K562 (cell line): ENCODE measurements around the gene ARHGAP28. TPM values are rescaled to one million over a fixed set of nuclear protein-coding genes. Genes with fewer than 3 reads are reported as not detected.

Source experiments
- CCAR2 ChIP-seq: fragments of 200-400 bp; formaldehyde crosslinking; IDR thresholded peaks from 2 replicates; pipeline ENCODE4 v1.6.1; 2017; ENCODE audit warnings: mild to moderate bottlenecking, low read depth, low read length
- ETS2 ChIP-seq: IDR thresholded peaks from 2 replicates; pipeline ENCODE4 v1.6.1; 2016; ENCODE audit warnings: borderline replicate concordance, missing genetic modification characterization, mild to moderate bottlenecking, moderate library complexity, missing compliant biosample characterization; ENCODE audit not compliant: poor library complexity, severe bottlenecking
- RAD21 ChIP-seq, 2 experiments: fragments of 250-450 bp in 1 of 2; fragments of 450-650 bp in 1 of 2; sonication (Bioruptor Pico) in 1 of 2; formaldehyde crosslinking in 1 of 2; IDR thresholded peaks in 1 of 2; conservative IDR thresholded peaks in 1 of 2; 2 replicates each; pipeline versions ENCODE4 v1.4.0 to v1.8.0; 2020 to 2022; ENCODE audit warnings: mild to moderate bottlenecking in 2 of 2, moderate library complexity in 1 of 2
- SMAD1 ChIP-seq: fragments of 150-350 bp; IDR thresholded peaks from 2 replicates; pipeline ENCODE4 v1.6.1; 2014; ENCODE audit warnings: low read length, low read depth; ENCODE audit not compliant: partially characterized antibody
- SREBF2 ChIP-seq: sonication (generic); formaldehyde crosslinking; IDR thresholded peaks from 2 replicates; pipeline ENCODE4 v1.4.0; 2020; ENCODE audit warnings: mild to moderate bottlenecking, missing genetic modification reagents
- ZBED1 ChIP-seq: IDR thresholded peaks from 2 replicates; pipeline ENCODE4 v1.6.1; 2014
- ZFP30 ChIP-seq: fragments of 250-450 bp; sonication (Bioruptor Pico); IDR thresholded peaks from 2 replicates; pipeline ENCODE4 v1.8.0; 2022; ENCODE audit warnings: moderate library complexity, mild to moderate bottlenecking, inconsistent platforms, borderline replicate concordance
- polyA plus RNA-seq, 8 experiments: library from polyadenylated mRNA; depleted of rRNA in 4 of 8; stranded (reverse) in 5 of 8; unstranded in 3 of 8; fragments of >200 nt; fragmentation: Nextera tagmentation in 2 of 8; fragmentation: Illumina TruSeq in 1 of 8; extraction: Ambion mirVana in 2 of 8; extraction: Trizol in 1 of 8; gene quantifications; 2 replicates each; pipeline versions ENCODE4 v1.2.1 to v1.2.3, GENCODE V29; 2011 to 2014; ENCODE audit warnings: inconsistent platforms in 1 of 8, missing spikeins in 1 of 8
- total RNA-seq, 7 experiments: library from RNA; depleted of rRNA in 6 of 7; stranded (reverse); fragments of >200 nt in 6 of 7; fragmentation: Illumina TruSeq in 2 of 7; extraction: Trizol in 2 of 7; gene quantifications; 2 replicates each; pipeline versions ENCODE4 v1.2.1 to v1.2.3, GENCODE V29; 2011 to 2021; ENCODE audit warnings: low replicate concordance in 1 of 7
- TF ChIP-seq, protein P1 (sequence below): conservative IDR thresholded peaks from 2 replicates; pipeline ENCODE4 v1.6.1; 2011; ENCODE audit warnings: low read depth, mild to moderate bottlenecking, low read length; ENCODE audit not compliant: control insufficient read depth
- TF ChIP-seq, protein P2 (sequence below): fragments of 450-650 bp; IDR thresholded peaks from 2 replicates; pipeline ENCODE4 v1.6.1; 2016
- TF ChIP-seq, protein P3 (sequence below): fragments of 450-650 bp; formaldehyde crosslinking; IDR thresholded peaks from 2 replicates; pipeline ENCODE4 v1.4.0; 2022; ENCODE audit warnings: mild to moderate bottlenecking, moderate library complexity
- TF ChIP-seq, protein P4 (sequence below), 2 experiments: fragments of 200-800 bp in 1 of 2; sonication (Bioruptor generic) in 1 of 2; sonication (generic) in 1 of 2; formaldehyde crosslinking in 1 of 2; IDR thresholded peaks in 1 of 2; conservative IDR thresholded peaks in 1 of 2; 2 replicates each; pipeline versions ENCODE4 v1.5.0 to v1.6.1; 2016 to 2020; ENCODE audit warnings: missing compliant biosample characterization in 1 of 2, missing genetic modification characterization in 1 of 2, missing genetic modification reagents in 1 of 2

ARHGAP28 gene
- total and polyA plus RNA-seq, 9 of the 15 experiments (the other 6 are each of a cell fraction or from before 2014, with no cell fraction given): 0.93 to 5.9 (median 5.0) TPM

DNA sequence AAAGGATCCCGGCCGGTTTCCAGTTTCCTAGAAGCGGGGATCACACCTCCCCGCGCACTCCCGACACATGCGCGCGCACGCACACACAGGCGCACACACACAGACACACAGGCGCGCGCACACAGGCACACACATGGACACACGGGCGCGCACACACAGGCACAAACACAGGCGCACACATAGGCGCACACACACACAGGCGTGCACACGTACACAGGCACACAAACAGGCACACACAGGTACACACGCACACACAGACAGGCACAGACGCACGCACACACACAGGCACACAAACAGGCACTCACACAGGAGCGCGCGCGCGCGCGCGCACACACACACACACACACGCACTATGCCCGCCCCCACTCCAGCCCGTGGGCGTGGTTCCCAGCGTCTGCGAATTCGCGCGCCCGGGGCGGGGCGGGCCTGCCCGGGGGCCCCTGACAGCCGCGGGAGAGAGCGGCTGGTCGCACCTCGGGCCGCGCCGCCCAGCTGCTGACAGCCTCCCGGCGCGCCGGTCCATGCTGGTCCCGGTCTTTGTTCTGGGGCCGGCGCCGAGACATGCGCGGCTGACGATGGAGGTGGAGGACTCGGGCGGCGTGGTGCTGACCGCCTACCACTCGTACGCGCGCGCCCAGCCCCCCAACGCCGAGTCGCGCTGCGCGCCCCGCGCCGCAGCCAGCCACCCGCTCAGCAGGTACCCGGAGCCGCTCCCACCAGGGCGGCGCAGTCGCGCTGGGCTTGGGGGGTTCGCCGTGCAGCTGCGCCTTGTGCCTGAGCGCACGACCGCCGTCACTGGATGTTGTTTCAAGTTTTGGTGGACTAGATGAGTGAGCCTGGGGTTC is at the start of gene ARHGAP28 (continued):
- TF ChIP-seq, protein P1, sequence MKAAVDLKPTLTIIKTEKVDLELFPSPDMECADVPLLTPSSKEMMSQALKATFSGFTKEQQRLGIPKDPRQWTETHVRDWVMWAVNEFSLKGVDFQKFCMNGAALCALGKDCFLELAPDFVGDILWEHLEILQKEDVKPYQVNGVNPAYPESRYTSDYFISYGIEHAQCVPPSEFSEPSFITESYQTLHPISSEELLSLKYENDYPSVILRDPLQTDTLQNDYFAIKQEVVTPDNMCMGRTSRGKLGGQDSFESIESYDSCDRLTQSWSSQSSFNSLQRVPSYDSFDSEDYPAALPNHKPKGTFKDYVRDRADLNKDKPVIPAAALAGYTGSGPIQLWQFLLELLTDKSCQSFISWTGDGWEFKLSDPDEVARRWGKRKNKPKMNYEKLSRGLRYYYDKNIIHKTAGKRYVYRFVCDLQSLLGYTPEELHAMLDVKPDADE: peak; percentile 42; the same call in 1 of the 2 replicates
- no peak for TF ChIP-seq ZFP30
- TF ChIP-seq, protein P2, sequence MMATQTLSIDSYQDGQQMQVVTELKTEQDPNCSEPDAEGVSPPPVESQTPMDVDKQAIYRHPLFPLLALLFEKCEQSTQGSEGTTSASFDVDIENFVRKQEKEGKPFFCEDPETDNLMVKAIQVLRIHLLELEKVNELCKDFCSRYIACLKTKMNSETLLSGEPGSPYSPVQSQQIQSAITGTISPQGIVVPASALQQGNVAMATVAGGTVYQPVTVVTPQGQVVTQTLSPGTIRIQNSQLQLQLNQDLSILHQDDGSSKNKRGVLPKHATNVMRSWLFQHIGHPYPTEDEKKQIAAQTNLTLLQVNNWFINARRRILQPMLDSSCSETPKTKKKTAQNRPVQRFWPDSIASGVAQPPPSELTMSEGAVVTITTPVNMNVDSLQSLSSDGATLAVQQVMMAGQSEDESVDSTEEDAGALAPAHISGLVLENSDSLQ: no peak
- no peak for TF ChIP-seq ETS2
- TF ChIP-seq SMAD1: no peak
- peak; percentile 18 to 50; a peak in 3 of 4 replicates for TF ChIP-seq RAD21 (CRISPR knock-in tag; conservative IDR thresholded peaks at IDR 0.05 in 1 of 2, IDR thresholded peaks at IDR 0.05 in 1 of 2)
- TF ChIP-seq, protein P3, sequence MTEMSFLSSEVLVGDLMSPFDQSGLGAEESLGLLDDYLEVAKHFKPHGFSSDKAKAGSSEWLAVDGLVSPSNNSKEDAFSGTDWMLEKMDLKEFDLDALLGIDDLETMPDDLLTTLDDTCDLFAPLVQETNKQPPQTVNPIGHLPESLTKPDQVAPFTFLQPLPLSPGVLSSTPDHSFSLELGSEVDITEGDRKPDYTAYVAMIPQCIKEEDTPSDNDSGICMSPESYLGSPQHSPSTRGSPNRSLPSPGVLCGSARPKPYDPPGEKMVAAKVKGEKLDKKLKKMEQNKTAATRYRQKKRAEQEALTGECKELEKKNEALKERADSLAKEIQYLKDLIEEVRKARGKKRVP (CRISPR knock-in tag): no peak
- no peak for TF ChIP-seq ZBED1
- no peak for TF ChIP-seq CCAR2
- TF ChIP-seq SREBF2: no peak
- TF ChIP-seq, protein P4, sequence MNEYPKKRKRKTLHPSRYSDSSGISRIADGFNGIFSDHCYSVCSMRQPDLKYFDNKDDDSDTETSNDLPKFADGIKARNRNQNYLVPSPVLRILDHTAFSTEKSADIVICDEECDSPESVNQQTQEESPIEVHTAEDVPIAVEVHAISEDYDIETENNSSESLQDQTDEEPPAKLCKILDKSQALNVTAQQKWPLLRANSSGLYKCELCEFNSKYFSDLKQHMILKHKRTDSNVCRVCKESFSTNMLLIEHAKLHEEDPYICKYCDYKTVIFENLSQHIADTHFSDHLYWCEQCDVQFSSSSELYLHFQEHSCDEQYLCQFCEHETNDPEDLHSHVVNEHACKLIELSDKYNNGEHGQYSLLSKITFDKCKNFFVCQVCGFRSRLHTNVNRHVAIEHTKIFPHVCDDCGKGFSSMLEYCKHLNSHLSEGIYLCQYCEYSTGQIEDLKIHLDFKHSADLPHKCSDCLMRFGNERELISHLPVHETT (CRISPR knock-in tag; conservative IDR thresholded peaks at IDR 0.05 in 1 of 2, IDR thresholded peaks at IDR 0.05 in 1 of 2): peak in 1 of 2 experiments; percentile 79; a peak in 2 of 4 replicates
